ENCODE results near the gene MYORG.

Gene MYORG

DNA sequence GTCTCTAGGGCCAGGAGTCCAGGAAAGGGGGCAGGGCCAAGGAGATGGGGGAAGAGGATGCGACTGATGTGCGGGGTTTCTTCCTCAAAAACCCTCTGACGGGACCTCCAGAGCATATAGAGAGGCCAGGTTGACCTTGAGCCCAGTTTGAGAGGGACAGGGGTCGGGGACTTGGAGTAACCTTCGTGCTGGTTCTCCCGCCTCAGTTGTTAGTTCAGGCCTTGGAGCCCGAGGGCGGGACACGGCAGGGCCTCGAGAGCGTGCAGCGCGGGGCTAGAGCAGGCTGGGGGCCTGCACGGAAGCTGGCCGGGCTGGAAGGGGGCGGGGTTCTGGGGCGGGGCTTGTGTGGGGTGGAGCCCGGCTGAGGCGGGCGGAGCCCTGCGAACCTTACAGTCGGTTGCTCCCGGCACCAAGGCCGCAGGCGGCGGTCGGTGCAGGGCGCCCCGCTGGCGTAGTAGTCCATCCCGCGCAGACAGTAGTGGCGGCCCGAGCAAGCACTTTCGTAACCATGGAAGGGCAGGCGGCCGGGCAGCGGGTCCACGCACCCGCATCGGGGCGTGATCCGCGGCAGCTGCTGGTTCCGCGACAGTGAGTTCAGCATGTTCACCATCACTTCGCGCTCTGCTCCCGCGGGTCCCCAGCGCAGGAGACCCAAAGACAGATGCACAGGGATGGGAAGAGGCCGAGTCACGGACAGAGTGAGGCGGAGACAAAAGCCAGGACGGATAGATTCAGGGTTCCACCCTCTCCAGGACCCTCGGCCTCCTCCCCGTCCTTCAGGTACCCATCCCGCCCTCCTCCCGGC is 4.0 kb upstream of the MYORG start:
- peak overlapping the region; percentile 52 for H3K9ac ChIP-seq (ENCODE audit: low read length)
- no peaks in the 10 kb centered on the region for H3K9me3 ChIP-seq (ENCODE audit: insufficient read depth, low read length)
- TF ChIP-seq, protein P1, sequence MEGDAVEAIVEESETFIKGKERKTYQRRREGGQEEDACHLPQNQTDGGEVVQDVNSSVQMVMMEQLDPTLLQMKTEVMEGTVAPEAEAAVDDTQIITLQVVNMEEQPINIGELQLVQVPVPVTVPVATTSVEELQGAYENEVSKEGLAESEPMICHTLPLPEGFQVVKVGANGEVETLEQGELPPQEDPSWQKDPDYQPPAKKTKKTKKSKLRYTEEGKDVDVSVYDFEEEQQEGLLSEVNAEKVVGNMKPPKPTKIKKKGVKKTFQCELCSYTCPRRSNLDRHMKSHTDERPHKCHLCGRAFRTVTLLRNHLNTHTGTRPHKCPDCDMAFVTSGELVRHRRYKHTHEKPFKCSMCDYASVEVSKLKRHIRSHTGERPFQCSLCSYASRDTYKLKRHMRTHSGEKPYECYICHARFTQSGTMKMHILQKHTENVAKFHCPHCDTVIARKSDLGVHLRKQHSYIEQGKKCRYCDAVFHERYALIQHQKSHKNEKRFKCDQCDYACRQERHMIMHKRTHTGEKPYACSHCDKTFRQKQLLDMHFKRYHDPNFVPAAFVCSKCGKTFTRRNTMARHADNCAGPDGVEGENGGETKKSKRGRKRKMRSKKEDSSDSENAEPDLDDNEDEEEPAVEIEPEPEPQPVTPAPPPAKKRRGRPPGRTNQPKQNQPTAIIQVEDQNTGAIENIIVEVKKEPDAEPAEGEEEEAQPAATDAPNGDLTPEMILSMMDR (IDR thresholded peaks at IDR 0.05; ENCODE audit: low read depth, low read length): no peak
- no peak for TF ChIP-seq EZH2phosphoT487 (IDR thresholded peaks at IDR 0.05; ENCODE audit: low read depth)
- H3K27ac ChIP-seq (ENCODE audit: low read length): no peak overlapping the region
- peaks cover 7% of the 10 kb centered on the region for H3K27me3 ChIP-seq (ENCODE audit: low read depth, low read length)
- peaks cover 16% of the 10 kb centered on the region for H3K4me1 ChIP-seq (ENCODE audit: low read length)
- peak overlapping the region; percentile 93 for H2AFZ ChIP-seq (ENCODE audit: low read depth, low read length)
- no peaks in the 10 kb centered on the region for H3K79me2 ChIP-seq (ENCODE audit: low read length)
- H4K20me1 ChIP-seq (ENCODE audit: insufficient read depth, low read length): no peaks in the 10 kb centered on the region
- no peaks in the 10 kb centered on the region for H3K36me3 ChIP-seq (replicated peaks; ENCODE audit: low read depth, low read length)
- peak overlapping the region; percentile 84 for H3K4me3 ChIP-seq (ENCODE audit: low read length)
- H3K4me2 ChIP-seq (ENCODE audit: low read length): peak overlapping the region; percentile 76

DNA sequence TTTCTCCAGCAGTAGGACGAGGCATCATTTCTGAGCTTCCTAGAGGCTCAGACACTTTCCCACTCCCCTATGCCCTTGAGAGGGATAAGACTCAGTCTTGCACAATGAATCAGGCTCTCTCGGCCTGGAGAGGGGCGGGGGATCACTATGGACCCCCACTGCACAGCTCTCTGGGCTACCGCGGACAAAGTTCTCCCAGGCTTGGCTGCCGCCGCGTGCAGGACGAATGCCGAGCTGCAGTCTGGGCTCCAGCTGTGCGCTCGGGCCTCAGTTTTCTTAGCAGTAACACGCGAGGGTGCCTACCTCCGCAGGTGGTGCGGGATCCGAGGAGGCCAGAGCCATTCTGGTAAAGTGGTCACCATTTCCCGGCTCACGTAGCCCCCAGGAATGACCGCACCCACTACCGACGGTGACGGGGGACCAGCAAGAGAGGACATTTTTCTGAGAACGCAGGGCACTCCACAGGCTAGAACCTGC is 3.4 kb upstream of the MYORG start:
- Histone ChIP-seq H3K79me2 (ENCODE audit: low read length) (no peaks in the 10 kb centered on the region), H3K27me3 (ENCODE audit: low read depth, low read length) (peaks cover 7% of the 10 kb centered on the region), H3K4me3 (ENCODE audit: low read length) (peak overlapping the region; percentile 84), H3K4me1 (ENCODE audit: low read length) (peaks cover 19% of the 10 kb centered on the region), H4K20me1 (ENCODE audit: insufficient read depth, low read length) (no peaks in the 10 kb centered on the region), H3K36me3 (replicated peaks; ENCODE audit: low read depth, low read length) (no peaks in the 10 kb centered on the region), H3K4me2 (ENCODE audit: low read length) (peak overlapping the region; percentile 76), H3K9me3 (ENCODE audit: insufficient read depth, low read length) (no peaks in the 10 kb centered on the region), H2AFZ (ENCODE audit: low read depth, low read length) (peak overlapping the region; percentile 93), H3K9ac (ENCODE audit: low read length) (peak overlapping the region; percentile 52), H3K27ac (ENCODE audit: low read length) (no peak overlapping the region)
- TF ChIP-seq, protein P1 (IDR thresholded peaks at IDR 0.05; ENCODE audit: low read depth, low read length): no peak
- TF ChIP-seq EZH2phosphoT487 (IDR thresholded peaks at IDR 0.05; ENCODE audit: low read depth): no peak

DNA sequence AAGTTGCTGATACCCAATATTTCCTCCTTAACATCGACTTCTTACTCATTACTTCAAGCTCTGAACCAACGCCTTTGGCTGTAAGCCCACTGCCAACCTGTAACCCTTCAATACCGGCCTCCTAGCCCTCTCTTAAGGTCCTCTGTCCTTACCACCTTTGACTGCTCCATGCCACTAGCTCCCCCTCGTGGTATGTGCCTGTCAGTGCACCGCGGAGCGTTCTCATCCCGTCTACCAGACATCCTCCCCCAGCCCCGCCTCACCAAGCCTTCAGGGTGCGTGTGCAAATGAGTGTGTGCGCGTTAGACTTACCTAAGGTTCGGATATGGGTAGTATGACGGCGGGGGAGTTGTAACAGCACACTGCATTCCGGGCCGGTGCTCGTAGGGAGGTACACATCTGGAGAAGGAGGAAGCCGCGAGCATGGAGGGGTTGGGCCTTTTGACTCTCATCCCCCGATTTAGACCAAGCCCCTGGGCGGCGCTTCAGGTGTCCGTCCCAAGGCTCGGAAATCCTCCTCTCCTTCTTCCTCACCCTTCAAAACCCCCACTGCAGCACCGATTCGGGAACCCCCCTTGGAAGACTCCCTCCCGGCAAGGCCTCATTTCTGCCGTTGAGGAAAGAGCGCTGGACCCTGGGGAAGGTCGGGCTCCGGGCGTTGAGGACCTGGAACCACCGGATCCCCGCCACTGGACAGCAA is 2.8 kb upstream of the MYORG start:
- Histone ChIP-seq H3K27me3 (ENCODE audit: low read depth, low read length) (peaks cover 7% of the 10 kb centered on the region), H3K4me3 (ENCODE audit: low read length) (peak overlapping the region; percentile 84), H3K9me3 (ENCODE audit: insufficient read depth, low read length) (no peaks in the 10 kb centered on the region), H3K4me2 (ENCODE audit: low read length) (peak overlapping the region; percentile 76), H3K36me3 (replicated peaks; ENCODE audit: low read depth, low read length) (no peaks in the 10 kb centered on the region), H3K9ac (ENCODE audit: low read length) (peak overlapping the region; percentile 52), H4K20me1 (ENCODE audit: insufficient read depth, low read length) (no peaks in the 10 kb centered on the region), H3K27ac (ENCODE audit: low read length) (no peak overlapping the region), H3K79me2 (ENCODE audit: low read length) (no peaks in the 10 kb centered on the region), H2AFZ (ENCODE audit: low read depth, low read length) (peak overlapping the region; percentile 93), H3K4me1 (ENCODE audit: low read length) (peaks cover 19% of the 10 kb centered on the region)
- TF ChIP-seq, protein P1 (IDR thresholded peaks at IDR 0.05; ENCODE audit: low read depth, low read length): peak; percentile 97
- no peak for TF ChIP-seq EZH2phosphoT487 (IDR thresholded peaks at IDR 0.05; ENCODE audit: low read depth)
